Activated CD4-positive, alpha-beta T cell treated with anti-CD3 and anti-CD28 coated beads, Interleukin-2, amount 10 ng/mL, durations not matched to agents 7 days and 5 days (primary cell): ENCODE data around the gene RGS7. TPM values are rescaled to one million over a fixed set of nuclear protein-coding genes. Genes with fewer than 3 reads are reported as not detected.
"Not testable (repeated sequence)": the region's sequence is repeated elsewhere in the genome, so short reads cannot be mapped to it uniquely, and the experiment has no call there.

Source experiments
- CTCF ChIA-PET: fragments of 350-600 bp; sonication (Branson Sonifier 250); formaldehyde crosslinking; loops from one replicate; lab custom pipeline; 2021; ENCODE audit warnings: antibody characterized with exemption; lab: Charles Lee
- POLR2A ChIA-PET: fragments of 350-600 bp; sonication (Branson Sonifier 250); formaldehyde crosslinking; loops from one replicate; lab custom pipeline; 2021; ENCODE audit warnings: antibody characterized with exemption; lab: Charles Lee
- DNase-seq: peaks from one replicate; pipeline ENCODE4 v3.0.0-alpha.2; 2020
- H3K27ac Mint-ChIP-seq: one replicate; pipeline ENCODE4 v1.8.0; 2021; ENCODE audit warnings: mild to moderate bottlenecking, moderate library complexity, mixed read lengths
- H3K27me3 Mint-ChIP-seq: one replicate; pipeline ENCODE4 v1.8.0; 2021; ENCODE audit warnings: mixed read lengths
- H3K36me3 Mint-ChIP-seq: one replicate; pipeline ENCODE4 v1.8.0; 2021; ENCODE audit warnings: low read depth, mixed read lengths
- H3K4me1 Mint-ChIP-seq: one replicate; pipeline ENCODE4 v1.8.0; 2021; ENCODE audit warnings: mixed read lengths
- H3K4me3 Mint-ChIP-seq: one replicate; pipeline ENCODE4 v1.8.0; 2021; ENCODE audit warnings: mild to moderate bottlenecking, moderate library complexity, mixed read lengths
- H3K9me3 Mint-ChIP-seq: one replicate; pipeline ENCODE4 v1.8.0; 2021; ENCODE audit warnings: mixed read lengths
- total RNA-seq, 2 experiments: library from RNA; stranded (reverse); gene quantifications; one replicate each; pipeline ENCODE4 v1.2.3, GENCODE V29; 2021

RGS7 gene
- total RNA-seq, 2 experiments from 2014 or later: not detected

GRCh38 chr1:241166625-241167024 is 190.4 kb downstream of the RGS7 start:
- Mint-ChIP-seq H3K36me3 (no peaks in the 10 kb centered on the region), H3K27ac (no peak overlapping the region), H3K4me3 (no peak overlapping the region), H3K4me1 (no peaks in the 10 kb centered on the region), H3K9me3 (peaks cover 14% of the 10 kb centered on the region), H3K27me3 (no peaks in the 10 kb centered on the region)
- ChIA-PET POLR2A (no interaction called here), CTCF (no interaction called here)
- no peak for DNase-seq

GRCh38 chr1:241165256-241165655 is 191.7 kb downstream of the RGS7 start:
- CTCF ChIA-PET, POLR2A ChIA-PET, H3K4me3 Mint-ChIP-seq: not testable (repeated sequence)

GRCh38 chr1:241163363-241163762 is 193.6 kb downstream of the RGS7 start:
- H3K36me3 Mint-ChIP-seq: no peaks in the 10 kb centered on the region
- H3K27me3 Mint-ChIP-seq: no peaks in the 10 kb centered on the region
- H3K4me1 Mint-ChIP-seq: no peaks in the 10 kb centered on the region
- H3K27ac Mint-ChIP-seq: no peak overlapping the region
- H3K4me3 Mint-ChIP-seq: no peak overlapping the region
- ChIA-PET CTCF (no interaction called here), POLR2A (no interaction called here)
- H3K9me3 Mint-ChIP-seq: peaks cover 14% of the 10 kb centered on the region
- no peak for DNase-seq

More at GRCh38 chr1:241165256-241165655, 191.7 kb downstream of the RGS7 start:
- H3K9me3 Mint-ChIP-seq: peaks cover 14% of the 10 kb centered on the region
- not testable (repeated sequence) for H3K36me3 Mint-ChIP-seq, H3K27ac Mint-ChIP-seq, H3K4me1 Mint-ChIP-seq, H3K27me3 Mint-ChIP-seq, DNase-seq

GRCh38 chr1:241161188-241161689 is 195.8 kb downstream of the RGS7 start:
- CTCF ChIA-PET: interaction anchor here (1.0 kb wide), 1 partner anchor 12 kb away, joined by 6 read pairs; no protein-coding TSS in a partner anchor
- DNase-seq: no peak
- Mint-ChIP-seq H3K9me3 (peaks cover 9% of the 10 kb centered on the region), H3K4me3 (no peak overlapping the region), H3K27me3 (no peaks in the 10 kb centered on the region), H3K27ac (no peak overlapping the region), H3K36me3 (no peaks in the 10 kb centered on the region), H3K4me1 (no peaks in the 10 kb centered on the region)
- POLR2A ChIA-PET: no interaction called here

GRCh38 chr1:241157435-241157834 is 199.6 kb downstream of the RGS7 start:
- no peak for DNase-seq
- H3K27me3 Mint-ChIP-seq: no peaks in the 10 kb centered on the region
- CTCF ChIA-PET: no interaction called here
- POLR2A ChIA-PET: no interaction called here
- no peak overlapping the region for H3K27ac Mint-ChIP-seq
- no peak overlapping the region for H3K4me3 Mint-ChIP-seq
- H3K36me3 Mint-ChIP-seq: no peaks in the 10 kb centered on the region
- no peaks in the 10 kb centered on the region for H3K4me1 Mint-ChIP-seq
- H3K9me3 Mint-ChIP-seq: no peaks in the 10 kb centered on the region

GRCh38 chr1:241156231-241156965 is 200.6 kb downstream of the RGS7 start:
- Mint-ChIP-seq H3K4me3 (no peak overlapping the region), H3K4me1 (no peaks in the 10 kb centered on the region), H3K27me3 (no peaks in the 10 kb centered on the region), H3K36me3 (no peaks in the 10 kb centered on the region), H3K27ac (no peak overlapping the region), H3K9me3 (no peaks in the 10 kb centered on the region)
- CTCF ChIA-PET: no interaction called here
- no peak for DNase-seq
- POLR2A ChIA-PET: no interaction called here

- Mint-ChIP-seq H3K4me1 (no peaks in the 10 kb centered on the region), H3K27me3 (no peaks in the 10 kb centered on the region), H3K36me3 (no peaks in the 10 kb centered on the region), H3K9me3 (peaks cover 5% of the 10 kb centered on the region), H3K4me3 (no peak overlapping the region), H3K27ac (no peak overlapping the region)
- CTCF ChIA-PET: no interaction called here
- POLR2A ChIA-PET: no interaction called here
- DNase-seq: no peak
Measured at GRCh38 chr1:241145881-241146280, 211.1 kb downstream of the RGS7 start.

- H3K27ac Mint-ChIP-seq: no peak overlapping the region
- no peaks in the 10 kb centered on the region for H3K36me3 Mint-ChIP-seq
- H3K4me1 Mint-ChIP-seq: no peaks in the 10 kb centered on the region
- no peak overlapping the region for H3K4me3 Mint-ChIP-seq
- H3K27me3 Mint-ChIP-seq: no peaks in the 10 kb centered on the region
- ChIA-PET CTCF (no interaction called here), POLR2A (no interaction called here)
- peaks cover 5% of the 10 kb centered on the region for H3K9me3 Mint-ChIP-seq
- DNase-seq: no peak
Measured at GRCh38 chr1:241143765-241144442, 213.1 kb downstream of the RGS7 start.

- Mint-ChIP-seq H3K36me3 (no peaks in the 10 kb centered on the region), H3K27ac (no peak overlapping the region), H3K27me3 (no peaks in the 10 kb centered on the region), H3K4me3 (no peak overlapping the region), H3K4me1 (no peaks in the 10 kb centered on the region), H3K9me3 (peaks cover 5% of the 10 kb centered on the region)
- no peak for DNase-seq
- ChIA-PET POLR2A (no interaction called here), CTCF (no interaction called here)
Measured at GRCh38 chr1:241142493-241142892, 214.5 kb downstream of the RGS7 start.

- POLR2A ChIA-PET, DNase-seq, H3K27me3 Mint-ChIP-seq, H3K4me3 Mint-ChIP-seq, H3K9me3 Mint-ChIP-seq, CTCF ChIA-PET, H3K36me3 Mint-ChIP-seq, H3K27ac Mint-ChIP-seq, H3K4me1 Mint-ChIP-seq: not testable (repeated sequence)
Measured at GRCh38 chr1:241141646-241142045, 215.4 kb downstream of the RGS7 start.

GRCh38 chr1:241140670-241141069 is 216.3 kb downstream of the RGS7 start:
- no peak for DNase-seq
- Mint-ChIP-seq H3K9me3 (peaks cover 5% of the 10 kb centered on the region), H3K4me3 (no peak overlapping the region), H3K4me1 (no peaks in the 10 kb centered on the region), H3K27me3 (no peaks in the 10 kb centered on the region), H3K36me3 (no peaks in the 10 kb centered on the region), H3K27ac (no peak overlapping the region)
- ChIA-PET POLR2A (no interaction called here), CTCF (no interaction called here)

GRCh38 chr1:241139047-241139446 is 218.0 kb downstream of the RGS7 start:
- no peak for DNase-seq
- Mint-ChIP-seq H3K36me3 (no peaks in the 10 kb centered on the region), H3K4me3 (no peak overlapping the region), H3K27ac (no peak overlapping the region), H3K27me3 (no peaks in the 10 kb centered on the region), H3K9me3 (peaks cover 9% of the 10 kb centered on the region), H3K4me1 (no peaks in the 10 kb centered on the region)
- CTCF ChIA-PET: no interaction called here
- POLR2A ChIA-PET: no interaction called here

GRCh38 chr1:241138248-241138647 is 218.8 kb downstream of the RGS7 start:
- ChIA-PET POLR2A (no interaction called here), CTCF (no interaction called here)
- Mint-ChIP-seq H3K27me3 (no peaks in the 10 kb centered on the region), H3K4me1 (no peaks in the 10 kb centered on the region), H3K27ac (no peak overlapping the region), H3K9me3 (peaks cover 9% of the 10 kb centered on the region), H3K4me3 (no peak overlapping the region), H3K36me3 (no peaks in the 10 kb centered on the region)
- no peak for DNase-seq
